Heart right ventricle (tissue), 16 donors: ENCODE results near the gene GORASP1. TPM values are rescaled to one million over a fixed set of nuclear protein-coding genes. Genes with fewer than 3 reads are reported as not detected.

Source experiments
- ATAC-seq, 8 donors: fragments of 200-7000 bp; cut with Tn5 transposase; one replicate each; pipeline ENCODE4 v1.9.1; 2020; ENCODE audit warnings: mild to moderate bottlenecking in 8 of 8, moderate library complexity in 8 of 8, moderate number of reproducible peaks in 1 of 8
- DNase-seq, 2 donors: peaks; one replicate each; pipeline ENCODE4 v3.0.0-alpha.2; 2020
- H3K27ac ChIP-seq, 10 donors: fragments of 200-600 bp; sonication (generic) in 2 of 10; one replicate each; pipeline versions ENCODE4 v1.5.0 to v1.8.0; 2020 to 2022; ENCODE audit warnings: mild to moderate bottlenecking in 3 of 10
- H3K27me3 ChIP-seq, 7 donors: fragments of 200-600 bp; one replicate each; pipeline ENCODE4 v1.8.0; 2021 to 2022; ENCODE audit warnings: mild to moderate bottlenecking in 2 of 7
- H3K36me3 ChIP-seq, 9 donors: fragments of 200-600 bp; sonication (generic) in 1 of 9; one replicate each; pipeline versions ENCODE4 v1.5.0 to v1.8.0; 2020 to 2022; ENCODE audit warnings: mild to moderate bottlenecking in 2 of 9
- H3K4me1 ChIP-seq, 9 donors: fragments of 200-600 bp; sonication (generic) in 1 of 9; one replicate each; pipeline versions ENCODE4 v1.5.0 to v1.8.0; 2020 to 2022; ENCODE audit warnings: mild to moderate bottlenecking in 4 of 9
- H3K4me3 ChIP-seq, 10 donors: fragments of 200-600 bp; sonication (generic) in 2 of 10; one replicate each; pipeline versions ENCODE4 v1.5.0 to v1.8.0; 2020 to 2022; ENCODE audit warnings: mild to moderate bottlenecking in 7 of 10, moderate library complexity in 2 of 10
- H3K9me3 ChIP-seq, 11 donors: fragments of 200-600 bp in 10 of 11; sonication (generic) in 2 of 11; one replicate each; pipeline versions ENCODE4 v1.5.0 to v1.8.0; 2013 to 2022; ENCODE audit warnings: mild to moderate bottlenecking in 2 of 11, control low read depth in 1 of 11, moderate library complexity in 1 of 11
- CTCF ChIP-seq, 9 donors: fragments of 200-600 bp; sonication (generic) in 2 of 9; IDR thresholded peaks; one replicate each; pipeline versions ENCODE4 v1.5.0 to v1.8.0; 2021 to 2022; ENCODE audit warnings: antibody characterized with exemption in 9 of 9, mild to moderate bottlenecking in 5 of 9, moderate library complexity in 1 of 9
- WGBS, 2 donors: extraction: QIAGEN DNeasy Blood & Tissue Kit; methylation state at CpG; one replicate each; pipeline ENCODE4 v1.1.7; 2013; ENCODE audit warnings: inconsistent platforms in 1 of 2; 5-methylcytosine and 5-hydroxymethylcytosine counted together
- intact Hi-C, 10 donors: fragments of 100-400 bp; cut with DNase I; formaldehyde crosslinking; loops; one replicate each; pipeline versions ENCODE4 v1.11.1 to v1.14.2; 2022
- polyA plus RNA-seq, 2 donors: library from polyadenylated mRNA; stranded (reverse); fragments of 200-250 nt; gene quantifications; one replicate each; pipeline ENCODE4 v1.2.3, GENCODE V29; 2013
- total RNA-seq, 10 donors: library from RNA; stranded (reverse); fragmentation: NEBNext Ultra II Directional in 3 of 10; extraction: Animal tissue kit (Norgen Biotek cat#: 25700) in 3 of 10; gene quantifications; one replicate each; pipeline versions ENCODE4 v1.2.1 to v1.2.4, GENCODE V29; 2021 to 2023
- donor health status: Arrhythmogenic right ventricular cardiomyopathy.
- donor health status: ischemic (EF 13 %, LVEDD 7.1; RV severe dilation, severe dysfunction).
- donor health status: healthy with polysubstance abuse.
- donor health status: DM: no; HTN: yes; CAD: no.
- donor health status: DM: no; HTN: no; CAD: no.
- donor health status: ischemic (EF 25% LVEDD 6.9; RV normal size, moderate dysfunction).
- donor health status: ischemic (EF 25% LVEDD 5.7; RV mildly dilated, moderate dysfunction).
- donor health status: healthy.
- donor health status: DM: yes; HTN: yes; CAD: no.
- donor health status: Ischemic cardiomyopathy.
- donor health status: ischemic (EF 35%, LVEDD 5.7; RV mildly dilated, moderate dysfunction).
- donor health status: nonischemic (EF 11% LVEDD 7.7; RV severe dilation, severe dysfunction).
- donor health status: DM: yes; HTN: yes; CAD: no.
- donor health status: PGD.
- donor health status: ischemic (EF 29% LVEDD 5.4; RV normal size, mild dysfunction).
- donor health status: nonischemic (EF 23%, LVEDD 6.1; RV moderate dilation, normal function).

The GORASP1 gene
- total and polyA plus RNA-seq, 12 donors = 28.4 to 54.2 (median 40.6) TPM

- 87 to 88% methylated on average over 2 of the region's 2 CpGs for WGBS, 2 donors
- H3K4me1 ChIP-seq = peaks cover 0 to 13% (median 8%) of the 10 kb centered on the region in 9 donors
- intact Hi-C loops = no loop called here
- H3K4me3 ChIP-seq = no peak overlapping the region
- no peaks in the 10 kb centered on the region for H3K9me3 ChIP-seq
- no peak for TF ChIP-seq CTCF (IDR thresholded peaks at IDR 0.05)
- ATAC-seq (no peak), DNase-seq (no peak)
- H3K27me3 ChIP-seq = no peaks in the 10 kb centered on the region
- no peak overlapping the region for H3K27ac ChIP-seq
- H3K36me3 ChIP-seq = peaks cover 0 to 6% (median 0%) of the 10 kb centered on the region in 9 donors
Observed at GRCh38 chr3:39112535-39112934, 5.1 kb upstream of the GORASP1 start.

DNA sequence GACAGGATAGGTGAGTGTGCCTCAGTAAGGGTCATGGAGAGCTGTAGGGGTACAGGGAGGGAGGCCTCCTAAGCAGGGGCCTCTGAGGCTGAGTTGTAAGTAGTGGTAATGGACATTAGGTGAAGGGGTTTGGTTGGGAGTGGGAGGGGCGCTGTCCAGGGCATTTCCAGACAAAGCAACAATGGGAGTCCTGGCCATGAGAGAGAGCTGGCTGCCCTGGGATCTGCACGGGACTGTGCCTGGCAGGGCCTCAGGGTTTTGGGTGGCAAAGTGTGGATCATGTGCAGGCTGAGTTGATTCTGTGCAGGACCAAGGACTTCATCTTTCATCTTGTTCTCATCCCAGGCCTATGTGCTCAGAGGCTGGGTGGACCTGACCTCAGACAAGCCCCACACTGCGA, 4.7 kb upstream of the GORASP1 start:
- H3K9me3 ChIP-seq = no peaks in the 10 kb centered on the region
- H3K4me3 ChIP-seq = no peak overlapping the region
- 93 to 94% methylated on average over 3 of the region's 3 CpGs for WGBS, 2 donors
- no peak for TF ChIP-seq CTCF (IDR thresholded peaks at IDR 0.05)
- no peaks in the 10 kb centered on the region for H3K27me3 ChIP-seq
- H3K4me1 ChIP-seq = peaks cover 0 to 13% (median 7%) of the 10 kb centered on the region in 9 donors
- ATAC-seq = no peak
- no peak overlapping the region for H3K27ac ChIP-seq
- peaks cover 0 to 6% (median 0%) of the 10 kb centered on the region in 9 donors for H3K36me3 ChIP-seq
- no peak for DNase-seq
- intact Hi-C loops = no loop called here

DNA sequence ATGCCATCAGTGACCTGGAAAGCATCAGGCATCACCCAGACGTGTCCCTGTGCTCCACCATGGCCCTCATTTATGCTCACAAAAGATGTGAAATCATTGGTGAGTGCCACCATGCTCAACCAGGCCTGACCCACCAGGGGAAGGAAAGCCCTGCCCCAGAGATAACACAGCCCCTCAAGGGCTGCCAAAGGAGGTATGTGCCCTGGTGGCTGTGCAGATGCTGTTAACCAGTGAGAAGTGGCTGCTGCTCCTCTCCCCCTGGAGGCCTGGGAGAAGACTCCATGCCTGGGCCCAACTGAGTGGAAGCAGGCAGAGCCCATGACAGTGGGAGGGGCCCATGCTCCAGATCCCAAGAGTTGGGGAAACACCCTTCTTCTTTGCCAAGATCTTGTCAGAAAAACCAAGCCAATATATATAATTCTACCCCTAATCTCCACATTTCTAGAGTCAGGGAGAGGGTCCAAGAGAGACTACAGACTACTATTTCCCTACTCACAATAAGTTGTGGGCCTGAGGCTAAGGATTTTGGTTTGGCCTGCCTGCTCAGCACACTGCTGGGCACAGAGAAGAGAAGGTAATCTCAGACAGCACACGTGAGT, 2.7 kb upstream of the GORASP1 start:
- Histone ChIP-seq H3K36me3 (peaks cover 0 to 6% (median 0%) of the 10 kb centered on the region in 9 donors), H3K27ac (no peak overlapping the region), H3K9me3 (no peaks in the 10 kb centered on the region), H3K27me3 (no peaks in the 10 kb centered on the region), H3K4me1 (peaks cover 12 to 28% (median 24%) of the 10 kb centered on the region in 9 donors), H3K4me3 (no peak overlapping the region)
- WGBS, 2 donors = 88 to 90% methylated on average over 2 of the region's 2 CpGs
- TF ChIP-seq CTCF (IDR thresholded peaks at IDR 0.05) = no peak
- DNase-seq (no peak), ATAC-seq (no peak)
- intact Hi-C loops = no loop called here

GRCh38 chr3:39109086-39109485, 1.7 kb upstream of the GORASP1 start:
- H3K27ac ChIP-seq = no peak overlapping the region
- no peaks in the 10 kb centered on the region for H3K9me3 ChIP-seq
- intact Hi-C loops = loop anchor here in 5 of 10 donors (5.0 to 10.0 kb wide), 5 partner anchors 73 to 276 kb away; partner anchors contain the start of gene SLC25A38 (in 1 of the 5)
- ATAC-seq (no peak), DNase-seq (no peak)
- H3K4me1 ChIP-seq = peaks cover 22 to 39% (median 35%) of the 10 kb centered on the region in 9 donors
- peaks cover 0 to 6% (median 0%) of the 10 kb centered on the region in 9 donors for H3K36me3 ChIP-seq
- no peaks in the 10 kb centered on the region for H3K27me3 ChIP-seq
- no peak for TF ChIP-seq CTCF (IDR thresholded peaks at IDR 0.05)
- WGBS, 2 donors = 90 to 94% methylated on average over 5 of the region's 5 CpGs
- H3K4me3 ChIP-seq = no peak overlapping the region
